ENCODE results near the gene GPR17.

GPR17 gene

DNA sequence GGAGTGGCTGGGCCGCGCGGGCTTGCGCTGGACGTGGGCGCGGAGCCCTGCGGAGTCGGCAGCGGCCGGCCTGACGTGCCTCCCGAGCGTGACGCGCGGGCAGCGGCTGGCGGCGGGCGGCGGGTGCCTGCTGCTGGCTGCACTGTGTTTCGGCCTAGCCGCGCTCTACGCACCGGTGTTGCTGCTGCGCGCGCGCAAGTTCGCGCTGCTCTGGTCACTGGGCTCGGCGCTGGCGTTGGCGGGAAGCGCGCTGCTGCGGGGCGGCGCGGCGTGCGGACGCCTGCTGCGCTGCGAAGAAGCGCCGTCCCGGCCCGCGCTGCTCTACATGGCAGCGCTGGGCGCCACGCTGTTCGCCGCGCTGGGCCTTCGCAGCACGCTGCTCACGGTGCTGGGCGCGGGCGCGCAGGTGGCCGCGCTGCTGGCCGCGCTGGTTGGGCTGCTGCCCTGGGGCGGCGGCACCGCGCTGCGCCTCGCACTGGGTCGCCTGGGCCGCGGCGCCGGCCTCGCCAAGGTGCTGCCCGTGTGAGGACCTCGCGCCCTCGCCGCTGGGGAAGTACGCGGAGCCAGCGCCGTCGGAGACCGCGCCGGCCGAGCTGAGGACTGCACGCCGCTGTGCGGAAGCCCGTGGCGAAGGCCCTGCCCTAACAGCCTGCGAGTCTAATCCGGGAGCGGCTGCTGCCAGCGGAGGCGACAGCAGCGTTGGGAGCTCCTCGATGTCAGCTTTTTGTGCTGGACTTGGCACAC lies 55.9 kb downstream of the GPR17 start:
- H3K4me1 ChIP-seq (ENCODE audit: control insufficient read depth, insufficient read depth, low read length), result peaks cover 23% of the 10 kb centered on the region
- H3K36me3 ChIP-seq (ENCODE audit: control insufficient read depth in 2 of 2, insufficient read depth in 2 of 2, low read length in 2 of 2), result peaks cover 9 to 11% of the 10 kb centered on the region in 2 donors
- H3K27ac ChIP-seq (ENCODE audit: low read length), result peak overlapping the region; percentile 88
- peak overlapping the region; percentile 73 to 90 for H3K9ac ChIP-seq (ENCODE audit: low read length in 2 of 2)
- H3K4me3 ChIP-seq (ENCODE audit: low read length in 2 of 2), result peak overlapping the region; percentile 83 to 87
- H3K27me3 ChIP-seq (ENCODE audit: control insufficient read depth in 1 of 2, insufficient read depth in 2 of 2, low read length in 2 of 2), result no peaks in the 10 kb centered on the region
- H3K9me3 ChIP-seq (ENCODE audit: control insufficient read depth in 2 of 2, low read length in 2 of 2), result no peaks in the 10 kb centered on the region

Data from stomach smooth muscle (tissue), 2 donors.